Measurements from ENCODE around the gene TRAPPC3L.
"Not testable (repeated sequence)": the region's sequence is repeated elsewhere in the genome, so short reads cannot be mapped to it uniquely, and the experiment has no call there.

Gene TRAPPC3L

DNA sequence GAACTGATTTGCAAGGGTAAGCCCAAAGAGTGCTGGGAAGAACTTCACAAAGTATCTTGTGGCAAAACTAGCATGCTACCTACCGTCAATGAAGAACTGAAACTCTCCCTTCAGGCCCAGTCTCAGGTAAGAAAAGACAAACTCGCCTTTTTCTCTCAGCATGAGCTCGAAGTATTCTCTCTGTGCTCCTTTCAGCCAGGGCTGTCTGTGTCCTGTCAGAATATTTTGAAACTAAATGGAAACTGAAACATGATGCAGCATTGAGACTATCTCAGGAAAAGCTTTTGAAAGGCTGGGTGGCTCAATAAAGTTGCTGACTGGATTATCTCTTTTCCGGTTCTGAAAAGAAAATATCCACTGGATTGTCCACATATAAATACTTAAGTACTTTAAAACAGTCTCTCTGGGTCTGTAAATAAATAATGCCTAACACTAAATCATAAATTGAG, 33.3 kb downstream of the TRAPPC3L start:
- TF ChIP-seq, protein P1, sequence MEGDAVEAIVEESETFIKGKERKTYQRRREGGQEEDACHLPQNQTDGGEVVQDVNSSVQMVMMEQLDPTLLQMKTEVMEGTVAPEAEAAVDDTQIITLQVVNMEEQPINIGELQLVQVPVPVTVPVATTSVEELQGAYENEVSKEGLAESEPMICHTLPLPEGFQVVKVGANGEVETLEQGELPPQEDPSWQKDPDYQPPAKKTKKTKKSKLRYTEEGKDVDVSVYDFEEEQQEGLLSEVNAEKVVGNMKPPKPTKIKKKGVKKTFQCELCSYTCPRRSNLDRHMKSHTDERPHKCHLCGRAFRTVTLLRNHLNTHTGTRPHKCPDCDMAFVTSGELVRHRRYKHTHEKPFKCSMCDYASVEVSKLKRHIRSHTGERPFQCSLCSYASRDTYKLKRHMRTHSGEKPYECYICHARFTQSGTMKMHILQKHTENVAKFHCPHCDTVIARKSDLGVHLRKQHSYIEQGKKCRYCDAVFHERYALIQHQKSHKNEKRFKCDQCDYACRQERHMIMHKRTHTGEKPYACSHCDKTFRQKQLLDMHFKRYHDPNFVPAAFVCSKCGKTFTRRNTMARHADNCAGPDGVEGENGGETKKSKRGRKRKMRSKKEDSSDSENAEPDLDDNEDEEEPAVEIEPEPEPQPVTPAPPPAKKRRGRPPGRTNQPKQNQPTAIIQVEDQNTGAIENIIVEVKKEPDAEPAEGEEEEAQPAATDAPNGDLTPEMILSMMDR (IDR thresholded peaks at IDR 0.05; ENCODE audit: low read length, missing control alignments), result no peak
- H3K4me3 ChIP-seq (replicated peaks; ENCODE audit: low read depth, low read length), result peak overlapping the region; percentile 59
- peak; percentile 39 for DNase-seq (ENCODE audit: low read depth)

DNA sequence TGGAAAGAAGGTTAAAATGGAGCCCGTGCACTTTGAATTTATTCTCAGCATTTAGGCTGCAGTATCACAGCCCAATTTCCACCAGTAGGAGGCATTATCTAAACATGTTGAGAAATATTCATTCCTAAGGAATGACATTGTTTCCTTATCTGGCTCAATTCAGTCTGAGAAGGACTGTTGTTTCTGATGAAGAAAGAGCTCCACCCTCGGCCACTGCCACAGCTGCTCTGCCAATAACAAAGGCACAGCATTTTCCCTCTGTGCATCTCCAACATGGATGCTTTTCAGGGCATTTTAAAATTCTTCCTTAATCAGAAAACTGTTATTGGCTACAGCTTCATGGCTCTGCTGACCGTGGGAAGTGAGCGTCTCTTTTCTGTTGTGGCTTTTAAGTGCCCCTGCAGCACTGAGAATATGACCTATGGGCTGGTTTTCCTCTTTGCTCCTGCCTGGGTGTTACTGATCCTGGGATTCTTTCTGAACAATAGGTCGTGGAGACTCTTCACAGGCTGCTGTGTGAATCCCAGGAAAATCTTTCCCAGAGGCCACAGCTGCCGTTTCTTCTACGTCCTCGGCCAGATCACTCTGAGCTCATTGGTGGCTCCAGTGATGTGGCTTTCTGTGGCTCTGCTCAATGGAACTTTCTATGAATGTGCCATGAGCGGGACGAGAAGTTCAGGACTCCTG, 33.9 kb downstream of the TRAPPC3L start, which contains the start of gene CALHM5:
TSS of gene CALHM5 (plus strand) at position 216 of the 687 bp plus-strand sequence. CDS start at position 274, 58 bp downstream.
- TF ChIP-seq, protein P1 (IDR thresholded peaks at IDR 0.05; ENCODE audit: low read length, missing control alignments), result peak; percentile 76
- DNase-seq (ENCODE audit: low read depth), result peak; percentile 96
- peak within 1 kb of the TSS; percentile 59 for H3K4me3 ChIP-seq (replicated peaks; ENCODE audit: low read depth, low read length)

DNA sequence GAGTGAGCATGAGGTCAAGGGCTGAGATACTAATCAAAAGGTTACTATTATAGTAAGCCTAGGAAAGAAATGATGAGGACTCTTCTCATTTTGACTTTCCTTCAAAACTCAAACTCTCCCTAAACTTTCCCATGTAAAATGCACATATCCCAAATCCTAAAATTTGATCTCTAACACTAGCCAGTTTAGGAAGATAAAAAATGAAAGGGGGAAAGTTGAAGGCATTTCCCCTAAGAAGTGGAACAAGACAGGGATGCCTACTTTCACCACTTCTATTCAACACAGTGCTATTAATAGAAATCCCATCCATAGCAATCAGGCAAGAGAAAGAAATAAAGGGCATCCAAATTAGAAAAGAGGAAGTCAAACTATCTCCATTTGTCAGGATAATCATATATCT, 37.0 kb downstream of the TRAPPC3L start:
- TF ChIP-seq, protein P1 (IDR thresholded peaks at IDR 0.05; ENCODE audit: low read length, missing control alignments), result no peak
- no peak overlapping the region for H3K4me3 ChIP-seq (replicated peaks; ENCODE audit: low read depth, low read length)
- DNase-seq (ENCODE audit: low read depth), result no peak

DNA sequence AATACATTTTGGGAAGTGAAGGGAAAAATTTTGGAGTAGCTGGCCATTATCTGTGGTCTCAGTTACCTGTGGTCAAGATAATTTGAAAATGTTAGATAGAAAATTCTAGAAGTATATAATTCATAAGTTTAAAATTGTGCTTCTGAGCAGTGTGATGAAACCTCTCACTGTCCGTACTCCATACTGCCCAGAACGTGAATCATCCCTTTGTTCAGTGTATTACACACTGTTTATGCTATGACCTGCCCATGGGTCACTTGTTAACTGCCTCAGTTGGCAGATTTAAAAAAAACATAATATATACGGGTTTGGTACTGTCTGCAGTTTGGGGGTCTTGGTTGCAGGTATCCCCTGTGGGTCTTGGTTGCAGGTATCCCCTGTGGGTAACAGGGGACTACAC, 38.2 kb downstream of the TRAPPC3L start:
- TF ChIP-seq, protein P1 (IDR thresholded peaks at IDR 0.05; ENCODE audit: low read length, missing control alignments), result no peak
- no peak for DNase-seq (ENCODE audit: low read depth)
- no peak overlapping the region for H3K4me3 ChIP-seq (replicated peaks; ENCODE audit: low read depth, low read length)

DNA sequence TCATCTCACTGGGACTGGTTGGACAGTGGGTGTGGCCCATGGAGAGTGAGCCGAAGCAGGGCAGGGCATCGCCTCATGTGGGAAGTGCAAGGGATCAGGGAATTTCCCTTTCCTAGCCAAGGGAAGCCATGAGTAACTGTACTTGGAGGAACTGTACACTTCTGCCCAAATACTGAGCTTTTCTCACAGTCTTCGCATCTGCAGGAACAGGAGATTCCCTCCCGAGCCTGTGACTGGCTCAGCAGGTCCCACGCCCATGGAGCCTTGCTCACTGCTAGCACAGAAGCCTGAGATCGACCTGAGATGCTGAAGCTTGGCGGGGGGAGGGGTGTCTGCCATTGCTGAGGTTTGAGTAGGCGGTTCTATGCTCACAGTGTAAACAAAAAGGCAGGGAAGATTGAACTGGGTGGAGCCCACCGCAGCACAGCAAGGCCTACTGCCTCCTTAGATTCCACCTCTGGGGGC, 44.5 kb downstream of the TRAPPC3L start:
- DNase-seq (ENCODE audit: low read depth), result no peak
- TF ChIP-seq, protein P1 (IDR thresholded peaks at IDR 0.05; ENCODE audit: low read length, missing control alignments), result no peak
- H3K4me3 ChIP-seq (replicated peaks; ENCODE audit: low read depth, low read length), result no peak overlapping the region

DNA sequence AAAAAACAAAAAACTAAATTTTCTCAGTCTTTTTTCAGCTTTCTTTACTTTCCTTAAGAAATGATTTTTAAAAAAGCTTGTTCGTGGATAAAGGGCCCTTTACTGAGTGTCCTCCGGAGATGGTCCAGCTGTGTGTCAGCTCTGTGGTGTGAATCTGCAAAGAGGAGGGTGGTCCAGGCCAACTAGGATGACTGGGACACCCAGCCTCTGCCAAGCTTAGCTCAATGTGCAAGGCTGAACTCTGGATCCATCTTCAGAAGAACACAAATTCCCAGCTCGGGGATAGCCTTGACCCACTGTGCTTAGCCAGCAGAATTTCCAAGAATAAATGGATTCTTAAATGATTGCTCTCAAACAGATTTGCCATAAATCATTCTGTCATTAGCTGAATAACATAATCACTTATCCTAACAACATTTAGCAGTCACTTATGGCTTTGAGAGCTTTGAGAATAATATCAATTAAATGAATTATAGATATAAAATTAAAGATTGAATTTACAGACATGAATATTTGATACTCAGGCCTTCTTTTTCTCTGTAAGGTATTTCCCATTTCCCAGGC, 48.3 kb downstream of the TRAPPC3L start:
- TF ChIP-seq, protein P1 (IDR thresholded peaks at IDR 0.05; ENCODE audit: low read length, missing control alignments), result no peak
- no peak overlapping the region for H3K4me3 ChIP-seq (replicated peaks; ENCODE audit: low read depth, low read length)
- DNase-seq (ENCODE audit: low read depth), result no peak

DNA sequence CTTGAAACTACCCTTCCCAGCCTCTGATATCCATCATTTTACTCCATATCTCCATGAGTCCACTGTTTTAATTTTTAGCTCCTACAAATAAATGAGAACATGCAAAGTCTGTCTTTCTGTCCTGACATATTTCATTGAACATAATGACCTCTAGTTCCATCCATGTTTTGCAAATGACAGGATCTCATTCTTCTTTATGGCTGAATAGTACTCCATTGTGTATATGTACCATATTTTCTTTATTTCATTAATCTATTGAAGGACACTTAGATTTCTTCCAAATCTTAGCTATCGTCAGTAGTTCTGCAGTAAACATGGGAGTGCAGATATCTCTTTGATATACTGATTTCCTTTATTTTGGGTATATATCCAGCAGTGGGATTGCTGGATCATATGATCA, 50.3 kb downstream of the TRAPPC3L start:
- DNase-seq (ENCODE audit: low read depth), result not testable (repeated sequence)

More for the DNA sequence above, 50.3 kb downstream of the TRAPPC3L start:
- H3K4me3 ChIP-seq (replicated peaks; ENCODE audit: low read depth, low read length), result not testable (repeated sequence)

Data from fibroblast of pulmonary artery (primary cell).